ENCODE measurements around the gene KLHL24. TPM values are rescaled to one million over a fixed set of nuclear protein-coding genes. Genes with fewer than 3 reads are reported as not detected.
"Not testable (repeated sequence)": the region's sequence is repeated elsewhere in the genome, so short reads cannot be mapped to it uniquely, and the experiment has no call there.

Gene KLHL24
- total RNA-seq, 2 experiments from 2014 or later: 19.2 to 19.6 TPM

DNA sequence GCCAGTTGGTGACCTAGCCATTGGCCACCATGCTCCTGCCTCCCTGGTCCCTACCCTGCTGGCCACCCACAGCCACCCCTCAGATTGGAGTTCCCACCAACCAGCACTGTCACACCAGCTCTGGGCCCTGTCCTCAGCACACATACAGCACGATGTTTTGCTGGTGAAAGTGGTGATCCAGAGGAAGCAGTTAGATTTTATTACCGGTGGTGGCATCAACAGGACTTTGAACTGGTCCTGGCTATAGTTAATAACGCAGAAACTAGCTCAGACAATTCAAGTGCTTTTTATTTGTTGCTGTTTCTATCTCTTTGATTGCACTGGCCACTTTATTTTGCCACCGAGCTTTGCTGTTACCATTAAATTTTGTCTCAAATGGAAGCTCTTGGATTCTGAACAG lies 16.4 kb upstream of the KLHL24 start:
- Mint-ChIP-seq H3K27ac (no peak overlapping the region), H3K4me3 (no peak overlapping the region), H3K36me3 (ENCODE audit: low read depth) (no peaks in the 10 kb centered on the region), H3K27me3 (peaks cover 4% of the 10 kb centered on the region), H3K4me1 (no peaks in the 10 kb centered on the region), H3K9me3 (no peaks in the 10 kb centered on the region)
- CTCF ChIA-PET: interaction anchor here (0.7 to 1.4 kb wide), 6 partner anchors 10 to 148 kb away, joined by 3 to 5 read pairs (median 4); no protein-coding TSS in a partner anchor
- no peak for DNase-seq
- POLR2A ChIA-PET: no interaction called here

DNA sequence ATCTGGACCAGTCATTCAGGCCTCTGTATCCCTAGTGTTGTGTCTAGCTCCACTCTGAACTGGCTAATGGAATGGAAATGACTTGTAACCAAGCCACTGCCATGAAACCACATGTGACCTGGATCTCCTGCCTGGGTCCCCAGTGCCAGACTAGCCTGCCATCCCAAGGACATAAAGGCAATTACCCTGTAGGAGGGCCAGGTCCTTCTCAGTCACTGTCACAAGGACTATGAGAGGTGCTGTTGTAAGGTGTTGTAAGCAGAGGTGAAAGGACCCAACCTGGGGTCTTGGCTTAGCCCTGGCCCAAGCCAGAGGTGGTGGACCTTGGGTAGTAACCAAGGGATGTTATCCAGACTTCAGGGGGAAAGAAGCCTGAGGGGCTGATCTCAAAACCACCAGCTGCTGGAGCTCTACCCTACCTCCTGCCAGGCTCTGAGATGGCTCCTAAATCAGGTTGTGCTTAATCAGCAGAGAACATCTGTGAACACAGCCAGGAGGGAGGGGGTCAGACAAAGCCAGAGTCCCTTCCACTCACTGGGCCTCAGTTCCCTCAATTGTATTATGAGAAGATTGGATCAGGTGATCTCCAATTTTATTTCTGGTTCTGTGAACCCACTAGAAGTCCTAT lies 15.7 kb upstream of the KLHL24 start:
- Mint-ChIP-seq H3K27ac (no peak overlapping the region), H3K4me1 (no peaks in the 10 kb centered on the region), H3K27me3 (peaks cover 4% of the 10 kb centered on the region), H3K36me3 (ENCODE audit: low read depth) (no peaks in the 10 kb centered on the region), H3K4me3 (no peak overlapping the region), H3K9me3 (no peaks in the 10 kb centered on the region)
- POLR2A ChIA-PET: no interaction called here
- CTCF ChIA-PET: interaction anchor here (0.7 to 1.4 kb wide), 5 partner anchors 10 to 149 kb away, joined by 3 to 5 read pairs (median 5); no protein-coding TSS in a partner anchor
- no peak for DNase-seq

DNA sequence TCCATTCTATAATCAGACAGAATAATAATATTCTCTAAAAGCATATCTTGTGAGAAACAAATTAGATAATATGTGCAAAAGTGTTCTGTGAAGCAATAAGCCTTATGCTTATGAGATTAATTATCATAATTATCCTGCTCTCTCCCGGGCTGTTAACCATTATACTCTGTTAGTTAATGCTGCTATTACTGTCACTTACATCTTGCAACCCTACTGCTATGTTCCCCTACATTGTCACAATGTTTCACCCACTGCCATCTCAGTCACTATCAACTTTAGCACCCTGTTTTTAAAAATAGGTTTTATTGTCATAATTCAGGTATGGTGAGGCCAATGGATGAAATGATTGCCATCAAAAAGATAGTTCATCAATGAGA lies 15.2 kb upstream of the KLHL24 start:
- Mint-ChIP-seq H3K9me3 (no peaks in the 10 kb centered on the region), H3K4me1 (no peaks in the 10 kb centered on the region), H3K27ac (no peak overlapping the region), H3K27me3 (peaks cover 4% of the 10 kb centered on the region), H3K4me3 (no peak overlapping the region), H3K36me3 (ENCODE audit: low read depth) (no peaks in the 10 kb centered on the region)
- DNase-seq: no peak
- POLR2A ChIA-PET: no interaction called here
- CTCF ChIA-PET: interaction anchor here (0.7 kb wide), 1 partner anchor 12 kb away, joined by 3 read pairs; no protein-coding TSS in a partner anchor

DNA sequence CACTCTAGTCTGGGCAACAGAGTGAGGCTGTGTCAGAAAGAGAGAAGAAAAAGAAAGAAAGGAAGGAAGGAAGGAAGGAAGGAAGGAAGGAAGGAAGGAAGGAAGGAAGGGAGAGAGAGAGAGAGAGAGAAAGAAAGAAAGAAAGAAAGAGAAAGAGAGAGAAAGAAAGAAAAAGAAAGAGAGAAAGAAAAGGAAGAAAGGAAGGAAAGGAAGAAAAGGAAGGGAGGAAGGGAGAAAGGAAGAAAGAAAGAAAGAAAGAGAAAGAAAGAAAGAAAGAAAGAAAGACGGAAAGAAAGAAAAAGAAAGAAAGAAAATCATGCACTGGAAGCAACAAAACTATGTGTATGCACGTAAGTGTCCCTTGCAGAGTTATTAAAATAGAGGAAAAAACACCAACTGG lies 12.9 kb upstream of the KLHL24 start:
- H3K27ac Mint-ChIP-seq; H3K9me3 Mint-ChIP-seq; H3K36me3 Mint-ChIP-seq (ENCODE audit: low read depth); DNase-seq; POLR2A ChIA-PET; H3K27me3 Mint-ChIP-seq; H3K4me1 Mint-ChIP-seq; H3K4me3 Mint-ChIP-seq: not testable (repeated sequence)
- CTCF ChIA-PET: interaction anchor here (1.4 kb wide), 1 partner anchor 36 kb away, joined by 3 read pairs; no protein-coding TSS in a partner anchor

DNA sequence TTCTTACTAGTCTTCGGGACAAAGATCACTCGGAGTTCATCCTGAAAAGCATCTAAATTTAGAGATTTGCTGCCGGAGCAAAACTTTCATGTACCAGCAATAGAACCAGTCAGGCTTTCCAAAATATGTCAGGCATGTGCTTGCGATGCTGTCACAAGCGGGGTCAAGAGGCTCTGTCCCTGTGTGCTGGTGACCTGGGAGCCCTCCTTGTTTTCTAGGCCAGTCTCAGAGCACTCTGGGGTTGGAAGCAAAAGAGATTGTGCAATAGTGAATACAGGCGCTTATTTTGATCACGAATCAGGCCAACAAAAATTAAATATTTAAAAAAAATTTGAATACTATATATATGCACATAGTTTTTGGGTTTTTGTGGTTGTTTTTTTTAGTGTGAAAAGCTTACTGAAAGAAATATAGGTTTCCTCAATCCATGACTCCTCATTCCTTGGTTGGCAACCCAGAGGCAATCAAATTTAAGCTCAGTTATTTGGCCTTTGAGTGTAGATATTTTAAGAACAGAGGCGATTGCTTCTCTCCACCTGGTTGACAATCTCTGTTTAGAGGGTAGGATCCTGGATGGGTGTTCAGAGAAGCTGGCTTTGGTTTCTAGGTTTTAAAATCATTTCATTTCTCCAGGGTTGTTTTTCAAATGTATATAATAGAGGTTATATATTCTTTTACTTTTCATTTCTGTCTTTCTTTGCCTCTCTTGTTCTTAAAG lies 8.4 kb upstream of the KLHL24 start:
- no peaks in the 10 kb centered on the region for H3K9me3 Mint-ChIP-seq
- ChIA-PET CTCF (interaction anchor here (1.6 kb wide), 1 partner anchor 9 kb away, joined by 3 read pairs; no protein-coding TSS in a partner anchor), POLR2A (no interaction called here)
- H3K36me3 Mint-ChIP-seq (ENCODE audit: low read depth): no peaks in the 10 kb centered on the region
- H3K4me1 Mint-ChIP-seq: no peaks in the 10 kb centered on the region
- no peak overlapping the region for H3K27ac Mint-ChIP-seq
- peaks cover 2% of the 10 kb centered on the region for H3K27me3 Mint-ChIP-seq
- H3K4me3 Mint-ChIP-seq: no peak overlapping the region
- no peak for DNase-seq

DNA sequence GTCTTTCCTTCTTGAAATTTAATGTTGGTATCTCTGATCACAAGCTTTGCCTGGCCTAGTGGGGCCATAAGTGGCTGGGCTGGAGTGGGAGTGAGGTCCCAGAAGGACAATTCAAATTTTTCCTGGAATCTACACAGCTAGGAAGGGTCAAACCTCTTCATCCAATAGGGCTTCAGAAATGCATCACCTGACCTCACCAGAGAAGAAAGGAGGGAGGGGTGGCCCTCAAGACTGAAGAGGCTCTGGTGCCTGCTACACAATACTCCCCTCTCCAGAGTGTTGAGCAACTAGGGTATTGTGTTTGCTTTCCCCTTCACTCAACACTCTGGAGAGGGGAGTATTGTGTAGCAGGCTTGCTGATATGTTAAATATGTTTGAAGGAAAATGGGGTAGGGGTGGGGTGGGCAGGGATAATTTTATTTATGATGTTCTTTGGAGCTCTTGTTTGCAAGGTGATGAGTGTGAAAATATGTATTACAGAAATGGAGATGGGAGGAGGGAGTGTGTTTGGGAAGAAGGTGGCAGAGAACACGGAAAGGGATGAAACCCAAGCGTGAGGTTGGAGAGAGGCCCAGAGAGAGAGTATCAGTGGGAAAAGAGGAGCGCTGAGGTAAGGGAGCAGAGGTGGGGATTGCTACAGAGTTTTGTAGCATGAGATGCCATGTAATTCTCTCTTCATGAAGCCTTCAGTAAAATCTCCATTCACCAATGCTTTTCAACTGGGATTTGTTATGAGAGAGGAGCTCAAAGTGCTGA lies 5.7 kb upstream of the KLHL24 start:
- H3K27me3 Mint-ChIP-seq: peaks cover 1% of the 10 kb centered on the region
- peaks cover 3% of the 10 kb centered on the region for H3K4me1 Mint-ChIP-seq
- H3K36me3 Mint-ChIP-seq (ENCODE audit: low read depth): no peaks in the 10 kb centered on the region
- H3K4me3 Mint-ChIP-seq: no peak overlapping the region
- no peak overlapping the region for H3K27ac Mint-ChIP-seq
- ChIA-PET CTCF (interaction anchor here (1.1 kb wide), 1 partner anchor 11 kb away, joined by 5 read pairs; no protein-coding TSS in a partner anchor), POLR2A (no interaction called here)
- H3K9me3 Mint-ChIP-seq: no peaks in the 10 kb centered on the region
- DNase-seq: no peak

DNA sequence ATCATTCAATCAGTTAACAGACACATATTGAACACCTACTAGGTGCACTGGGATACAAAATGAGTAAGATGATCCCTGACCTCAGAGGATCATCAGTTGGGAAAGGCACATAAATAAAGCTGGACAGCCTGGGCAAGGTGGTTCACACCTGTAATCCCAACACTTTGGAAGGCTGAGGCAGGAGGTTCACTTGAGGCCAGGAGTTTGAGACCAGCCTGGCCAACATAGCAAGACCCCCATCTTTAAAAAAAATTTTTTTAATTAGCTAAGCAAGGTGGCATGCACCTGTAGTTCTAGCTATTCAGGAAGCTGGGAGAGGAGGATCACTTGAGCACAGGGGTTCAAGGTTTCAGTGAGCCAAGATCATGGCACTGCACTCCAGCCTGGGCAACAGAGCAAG lies 3.7 kb upstream of the KLHL24 start:
- Mint-ChIP-seq H3K4me3 (no peak overlapping the region), H3K4me1 (peaks cover 11% of the 10 kb centered on the region), H3K27me3 (peaks cover 1% of the 10 kb centered on the region), H3K36me3 (ENCODE audit: low read depth) (no peaks in the 10 kb centered on the region), H3K27ac (no peak overlapping the region), H3K9me3 (no peaks in the 10 kb centered on the region)
- no peak for DNase-seq
- ChIA-PET CTCF (interaction anchor here (1.0 to 1.3 kb wide), 4 partner anchors 10 to 45 kb away, joined by 3 to 4 read pairs (median 4); no protein-coding TSS in a partner anchor), POLR2A (no interaction called here)

DNA sequence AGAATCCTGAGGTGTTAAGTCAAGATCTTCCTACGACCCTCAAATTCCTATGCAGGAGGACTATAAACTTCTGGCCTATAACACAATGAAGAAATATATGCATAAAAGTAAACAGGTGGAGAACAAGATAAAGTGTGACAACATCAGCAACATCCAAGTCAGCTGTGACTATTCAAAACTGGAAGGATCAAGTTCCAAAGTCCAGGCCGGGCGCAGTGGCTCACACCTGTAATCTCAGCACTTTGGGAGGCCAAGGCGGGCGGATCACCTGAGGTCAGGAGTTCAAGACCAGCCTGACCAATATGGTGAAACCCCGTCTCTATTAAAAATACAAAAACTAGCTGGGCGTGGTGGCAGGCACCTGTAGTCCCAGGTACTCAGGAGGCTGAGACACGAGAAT lies 2.7 kb upstream of the KLHL24 start:
- H3K36me3 Mint-ChIP-seq (ENCODE audit: low read depth); POLR2A ChIA-PET; H3K27ac Mint-ChIP-seq; DNase-seq; H3K4me3 Mint-ChIP-seq; H3K27me3 Mint-ChIP-seq; H3K9me3 Mint-ChIP-seq: not testable (repeated sequence)
- H3K4me1 Mint-ChIP-seq: peaks cover 20% of the 10 kb centered on the region
- CTCF ChIA-PET: interaction anchor here (0.9 to 1.0 kb wide), 2 partner anchors 36 to 41 kb away, joined by 3 read pairs; no protein-coding TSS in a partner anchor

DNA sequence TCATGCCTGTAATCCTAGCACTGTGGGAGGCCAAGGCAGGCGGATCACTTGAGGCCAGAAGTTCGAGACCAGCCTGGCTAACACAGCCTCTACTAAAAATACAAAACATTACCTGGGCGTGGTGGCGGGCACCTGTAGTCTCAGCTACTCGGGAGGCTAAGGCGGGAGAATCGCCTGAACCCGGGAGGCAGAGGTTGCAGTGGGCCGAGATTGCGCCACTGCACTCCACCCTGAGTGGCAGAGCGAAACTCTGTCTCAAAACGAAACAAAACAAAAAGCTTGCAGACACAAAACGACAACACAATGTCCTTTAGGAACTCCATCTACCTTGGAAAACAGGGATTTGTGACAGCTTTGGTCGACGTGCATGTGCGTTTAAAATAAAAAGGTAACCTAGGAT lies 716 bp upstream of the KLHL24 start:
- POLR2A ChIA-PET: no interaction called here
- Mint-ChIP-seq H3K4me1 (peaks cover 26% of the 10 kb centered on the region), H3K36me3 (ENCODE audit: low read depth) (no peaks in the 10 kb centered on the region)

DNA sequence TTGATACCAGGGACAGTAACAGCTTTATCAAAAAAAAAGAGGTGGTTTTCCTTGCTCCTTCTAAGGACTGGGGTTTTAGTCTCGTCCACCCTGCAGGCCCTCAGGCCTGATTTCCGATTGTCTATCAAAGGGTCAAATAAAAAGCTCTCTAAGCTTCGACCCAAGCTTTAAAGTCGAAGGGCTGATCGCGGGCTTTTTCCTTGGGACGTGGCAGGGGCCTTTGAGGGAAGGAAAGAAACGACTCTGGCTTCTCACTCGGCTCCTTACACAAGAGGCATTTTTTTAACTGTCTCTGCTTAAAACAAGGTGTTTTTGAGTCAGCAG lies 354 bp upstream of the KLHL24 start:
- H3K4me3 Mint-ChIP-seq: peak overlapping the region; percentile 92
- H3K9me3 Mint-ChIP-seq: peaks cover 1% of the 10 kb centered on the region
- H3K36me3 Mint-ChIP-seq (ENCODE audit: low read depth): no peaks in the 10 kb centered on the region
- POLR2A ChIA-PET: no interaction called here
- peak overlapping the region; percentile 97 for H3K27ac Mint-ChIP-seq
- no peaks in the 10 kb centered on the region for H3K27me3 Mint-ChIP-seq
- DNase-seq: no peak
- H3K4me1 Mint-ChIP-seq: peaks cover 27% of the 10 kb centered on the region
- CTCF ChIA-PET: interaction anchor here (1.0 to 2.2 kb wide), 6 partner anchors 11 to 250 kb away, joined by 3 to 9 read pairs (median 4); no protein-coding TSS in a partner anchor

More for the DNA sequence above, 716 bp upstream of the KLHL24 start:
- CTCF ChIA-PET: interaction anchor here (1.1 to 2.2 kb wide), 5 partner anchors 11 to 250 kb away, joined by 4 to 9 read pairs (median 4); no protein-coding TSS in a partner anchor
- DNase-seq: no peak
- Mint-ChIP-seq H3K9me3 (no peaks in the 10 kb centered on the region), H3K27me3 (no peaks in the 10 kb centered on the region), H3K27ac (peak overlapping the region; percentile 97), H3K4me3 (peak overlapping the region; percentile 92)

DNA sequence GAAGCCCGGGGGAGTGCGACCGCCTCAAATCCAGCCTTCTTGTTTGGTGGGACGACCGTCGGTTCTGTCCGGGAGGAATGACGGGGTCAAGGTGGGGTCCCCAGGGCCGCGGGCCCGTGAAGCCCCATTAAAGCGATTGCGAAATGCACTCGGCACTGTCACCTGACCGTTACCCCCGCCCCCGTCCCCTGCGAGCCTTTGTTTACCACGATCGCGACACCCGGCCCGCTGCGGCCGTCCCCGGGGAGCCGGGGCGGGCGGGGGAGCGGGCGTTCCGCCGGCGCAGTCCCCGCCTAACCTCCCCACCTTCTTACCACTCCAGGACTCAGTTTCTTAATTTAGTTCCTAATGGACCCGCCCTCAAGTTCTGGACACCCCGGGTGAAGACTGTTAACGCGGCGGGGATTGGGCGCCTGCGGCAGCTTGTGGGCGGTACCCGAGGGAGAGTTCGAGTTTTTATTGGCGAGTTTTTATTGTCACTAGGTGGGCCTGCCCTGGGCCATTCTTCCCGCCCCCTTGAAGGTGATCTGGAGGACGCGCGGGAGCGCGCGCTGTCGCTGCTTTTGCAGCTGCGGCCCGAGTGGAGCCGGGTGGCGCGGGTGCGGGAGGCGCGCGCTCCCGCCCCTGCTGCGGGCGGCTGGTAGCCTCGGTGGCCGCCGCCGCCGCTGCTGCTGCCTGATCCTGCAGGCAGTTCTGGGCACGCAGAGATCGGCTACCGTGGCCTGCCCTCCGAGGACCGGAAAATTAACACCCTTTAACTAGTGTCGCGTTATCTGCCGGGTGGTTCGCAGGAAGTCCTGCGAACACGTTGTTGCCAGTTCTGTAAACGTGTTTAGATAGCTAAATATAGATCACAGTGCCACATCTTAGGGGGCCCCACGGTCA lies 1.0 kb downstream of the KLHL24 start:
- H3K27me3 Mint-ChIP-seq: no peaks in the 10 kb centered on the region
- H3K4me1 Mint-ChIP-seq: peaks cover 27% of the 10 kb centered on the region

DNA sequence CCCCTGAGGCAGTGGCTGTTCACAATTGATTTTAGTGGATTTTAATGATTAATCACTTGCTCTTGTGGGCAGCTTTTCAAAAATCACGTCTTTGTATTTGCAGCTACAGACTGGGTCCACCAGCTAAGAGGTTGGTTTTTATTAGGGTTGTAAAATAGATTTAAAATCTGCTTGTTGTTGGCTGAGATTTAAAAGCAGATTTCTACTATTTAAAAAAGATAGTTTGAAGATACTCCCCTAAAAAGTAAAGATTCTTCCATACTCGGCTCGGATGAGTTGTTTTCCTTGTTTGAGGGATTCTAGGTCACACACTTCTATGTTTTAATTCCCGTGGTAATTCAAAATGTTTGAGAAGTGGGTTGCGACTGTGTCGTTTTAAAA lies 1.7 kb downstream of the KLHL24 start:
- Mint-ChIP-seq H3K27me3 (no peaks in the 10 kb centered on the region), H3K36me3 (ENCODE audit: low read depth) (no peaks in the 10 kb centered on the region), H3K4me1 (peaks cover 27% of the 10 kb centered on the region), H3K4me3 (peak overlapping the region; percentile 92), H3K9me3 (peaks cover 2% of the 10 kb centered on the region), H3K27ac (peak overlapping the region; percentile 97)
- ChIA-PET POLR2A (interaction anchor here (0.6 to 1.9 kb wide), 2 partner anchors 60 to 326 kb away, joined by 4 to 5 read pairs; partner anchors contain the start of gene YEATS2), CTCF (interaction anchor here (0.6 to 1.2 kb wide), 5 partner anchors 8 to 121 kb away, joined by 3 read pairs; partner anchors contain the start of gene YEATS2)
- no peak for DNase-seq

More for the DNA sequence above, 1.0 kb downstream of the KLHL24 start:
- Mint-ChIP-seq H3K4me3 (peak overlapping the region; percentile 92), H3K36me3 (ENCODE audit: low read depth) (no peaks in the 10 kb centered on the region), H3K27ac (peak overlapping the region; percentile 97), H3K9me3 (peaks cover 2% of the 10 kb centered on the region)
- ChIA-PET POLR2A (interaction anchor here (0.9 to 1.9 kb wide), 3 partner anchors 9 to 81 kb away, joined by 3 to 5 read pairs (median 5); partner anchors contain the start of genes KLHL6 and YEATS2), CTCF (interaction anchor here (0.6 to 1.6 kb wide), 6 partner anchors 8 to 130 kb away, joined by 3 to 5 read pairs (median 3); partner anchors contain the start of gene YEATS2)
- DNase-seq: peak; percentile 95

Measured in activated CD4-positive, alpha-beta T cell treated with anti-CD3 and anti-CD28 coated beads, Interleukin-2, amount 10 ng/mL, durations not matched to agents 7 days and 5 days (primary cell).